Islet precursor cell (in vitro differentiated cells): ENCODE results near the gene RHOF.
"Not testable (repeated sequence)": the region's sequence is repeated elsewhere in the genome, so short reads cannot be mapped to it uniquely, and the experiment has no call there.

Source experiments
- DNase-seq: peaks from one replicate; pipeline ENCODE4 v3.0.0-alpha.2; 2018

Gene RHOF

DNA sequence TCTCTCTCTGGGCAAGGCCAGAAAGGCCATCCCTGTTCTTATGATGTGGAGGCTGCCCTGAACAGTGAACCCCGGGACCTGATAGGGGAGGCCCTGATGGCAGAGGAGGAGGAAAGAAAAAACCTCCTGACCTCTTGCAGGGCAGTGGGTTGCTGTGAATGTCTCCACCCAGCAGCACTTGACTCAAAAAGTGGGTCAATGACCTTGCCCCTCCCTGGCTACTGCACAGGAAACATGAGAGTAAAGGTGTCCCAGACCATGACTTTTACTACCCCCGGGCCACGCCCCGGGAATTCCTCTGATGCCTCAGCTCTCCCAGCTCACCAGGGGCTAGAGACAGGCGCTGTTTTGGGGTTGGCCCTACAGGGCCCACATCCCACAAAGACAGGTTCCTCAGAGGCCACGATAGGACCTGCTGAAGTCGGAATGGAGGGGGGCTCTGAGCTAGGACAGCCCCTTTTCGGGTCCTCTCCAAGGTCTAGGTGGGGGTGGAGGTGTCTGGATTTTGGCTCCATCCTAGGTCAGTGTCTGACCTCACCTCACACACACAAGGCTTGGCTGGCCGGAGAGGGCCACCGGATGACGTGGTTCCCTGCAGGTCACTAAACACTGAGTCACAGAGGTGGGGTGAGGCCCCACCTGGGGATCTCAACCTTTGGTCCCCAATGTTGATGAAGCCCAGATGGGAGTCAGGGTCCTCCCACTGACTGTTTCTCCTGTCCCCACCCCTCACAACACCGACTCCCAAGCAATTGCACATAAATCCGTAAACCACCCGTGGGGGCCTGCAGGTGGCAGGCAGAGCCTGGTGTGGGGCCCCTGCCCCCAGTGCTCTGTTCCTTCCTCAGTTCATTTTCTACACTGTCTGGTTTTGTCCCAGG lies 1.6 kb downstream of the RHOF start:
- peak; percentile 75 for DNase-seq

- DNase-seq, result not testable (repeated sequence)
These were observed 2.7 kb downstream of the RHOF start for GRCh38 chr12:121790785-121791184.

GRCh38 chr12:121789800-121790728 lies 3.4 kb downstream of the RHOF start:
- DNase-seq, result peak; percentile 81

GRCh38 chr12:121789233-121789781 lies 4.2 kb downstream of the RHOF start:
- no peak for DNase-seq

DNA sequence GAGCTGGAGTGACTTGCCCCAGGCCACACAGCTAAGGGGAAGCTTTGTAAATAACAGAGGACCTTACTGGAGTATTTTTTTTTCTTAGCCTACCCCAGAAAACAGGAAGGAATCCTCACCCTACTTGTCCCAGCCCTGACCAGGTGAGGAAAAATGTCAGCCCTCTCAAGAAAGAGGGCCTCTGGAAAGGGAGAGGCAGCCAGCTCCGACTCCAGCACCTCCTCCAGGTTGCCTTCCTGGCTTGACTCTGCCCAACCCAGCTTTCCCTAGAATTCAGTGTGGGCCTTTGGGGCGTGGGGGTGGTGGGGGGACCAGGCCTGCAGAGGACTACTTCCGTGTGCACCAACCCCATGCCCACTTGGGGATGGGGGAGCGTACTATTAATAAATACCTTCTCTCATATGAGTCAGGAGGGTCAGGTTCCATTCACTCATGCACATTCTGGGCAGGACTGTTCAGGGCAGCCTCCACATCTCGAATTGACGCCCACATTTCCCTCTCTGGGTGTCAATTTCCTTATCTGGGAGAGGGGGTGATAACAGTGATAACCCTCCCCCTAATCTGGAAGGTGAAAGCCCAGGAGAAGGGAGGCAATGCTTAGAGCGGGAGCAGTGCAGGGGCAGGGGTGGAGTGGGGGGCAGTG lies 5.2 kb downstream of the RHOF start:
- no peak for DNase-seq

DNA sequence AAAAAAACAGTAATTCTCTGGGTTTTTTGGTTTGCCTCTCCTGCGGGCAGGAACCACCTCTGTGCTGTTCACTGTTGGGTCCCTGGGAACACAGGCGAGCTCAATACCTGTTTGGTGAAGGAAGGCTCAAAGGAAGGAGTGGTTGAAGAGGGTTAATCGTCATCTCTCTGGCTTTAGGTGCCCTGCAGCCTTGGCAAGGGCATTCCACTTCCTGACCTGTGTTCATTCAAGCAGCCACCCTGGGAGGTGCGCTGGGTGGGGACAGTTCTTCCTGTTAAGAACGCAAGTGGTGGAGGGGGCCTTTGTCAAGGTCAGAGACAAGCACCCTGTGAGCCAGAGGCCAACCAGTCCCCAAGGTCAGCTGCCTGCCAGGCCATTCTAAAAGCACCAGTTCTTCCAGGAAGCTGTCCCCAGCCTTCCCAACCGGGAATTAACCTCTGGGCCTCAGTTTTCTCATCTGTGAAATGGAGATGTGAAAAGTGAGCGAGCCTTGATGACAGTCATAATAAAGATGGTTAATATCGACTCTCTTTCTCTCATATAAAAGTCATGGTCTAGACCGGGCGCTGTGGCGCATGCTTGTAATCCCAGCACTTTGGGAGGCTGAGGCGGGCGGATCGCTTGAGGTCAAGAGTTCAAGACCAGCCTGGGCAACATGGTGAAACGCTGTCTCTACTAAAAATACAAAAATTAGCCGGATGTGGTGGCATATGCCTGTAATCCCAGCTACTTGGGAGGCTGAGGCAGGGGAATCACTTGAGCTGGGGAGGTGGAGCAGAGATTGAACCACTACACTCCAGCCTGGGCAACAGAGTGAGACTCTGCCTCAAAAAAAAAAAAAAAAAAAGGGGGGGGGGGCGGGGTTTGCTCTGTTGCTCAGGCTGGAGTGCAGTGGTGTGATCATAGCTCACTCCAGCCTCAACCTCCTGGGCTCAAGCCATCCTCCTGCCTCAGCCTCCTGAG lies 6.1 kb downstream of the RHOF start:
- no peak for DNase-seq

DNA sequence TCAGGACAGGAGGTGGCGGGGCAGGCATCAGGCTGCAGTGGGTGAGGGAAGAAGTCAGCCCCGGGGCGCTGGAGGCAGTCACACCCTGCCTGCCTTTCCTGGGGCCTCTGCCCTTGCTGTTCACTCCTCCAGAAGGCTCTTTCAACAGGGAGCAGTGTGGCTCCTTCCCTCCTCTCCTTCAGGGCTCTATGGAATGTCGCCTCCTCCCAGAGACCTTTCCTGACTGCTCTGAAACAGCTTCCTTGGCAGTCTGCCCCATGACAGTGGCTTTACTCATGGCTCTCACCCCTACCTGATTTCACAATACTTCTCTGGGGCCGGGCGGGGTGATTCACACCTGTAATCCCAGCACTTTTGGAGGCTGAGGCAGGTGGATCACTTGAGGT lies 7.1 kb downstream of the RHOF start:
- peak; percentile 91 for DNase-seq

- DNase-seq, result no peak
These were observed 9.0 kb downstream of the RHOF start for GRCh38 chr12:121784460-121784859.

DNA sequence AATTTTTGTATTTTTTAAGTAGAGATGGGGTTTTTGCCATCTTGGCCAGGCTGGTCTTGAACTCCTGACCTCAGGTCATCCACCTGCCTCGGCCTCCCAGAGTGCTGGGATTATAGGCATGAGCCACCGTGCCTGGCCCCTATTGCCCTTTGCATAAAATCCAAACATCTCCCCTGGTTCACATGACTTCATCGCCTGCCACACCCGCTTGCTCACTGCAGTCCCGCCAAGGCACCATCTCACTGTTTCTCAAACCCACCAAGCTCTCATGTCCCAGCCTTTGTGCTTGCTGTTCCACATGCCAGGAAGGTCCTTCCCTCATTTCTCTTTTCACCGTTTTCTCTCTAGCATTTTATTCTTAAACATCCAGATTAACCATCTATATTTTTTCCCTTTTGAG lies 9.7 kb downstream of the RHOF start:
- no peak for DNase-seq

DNA sequence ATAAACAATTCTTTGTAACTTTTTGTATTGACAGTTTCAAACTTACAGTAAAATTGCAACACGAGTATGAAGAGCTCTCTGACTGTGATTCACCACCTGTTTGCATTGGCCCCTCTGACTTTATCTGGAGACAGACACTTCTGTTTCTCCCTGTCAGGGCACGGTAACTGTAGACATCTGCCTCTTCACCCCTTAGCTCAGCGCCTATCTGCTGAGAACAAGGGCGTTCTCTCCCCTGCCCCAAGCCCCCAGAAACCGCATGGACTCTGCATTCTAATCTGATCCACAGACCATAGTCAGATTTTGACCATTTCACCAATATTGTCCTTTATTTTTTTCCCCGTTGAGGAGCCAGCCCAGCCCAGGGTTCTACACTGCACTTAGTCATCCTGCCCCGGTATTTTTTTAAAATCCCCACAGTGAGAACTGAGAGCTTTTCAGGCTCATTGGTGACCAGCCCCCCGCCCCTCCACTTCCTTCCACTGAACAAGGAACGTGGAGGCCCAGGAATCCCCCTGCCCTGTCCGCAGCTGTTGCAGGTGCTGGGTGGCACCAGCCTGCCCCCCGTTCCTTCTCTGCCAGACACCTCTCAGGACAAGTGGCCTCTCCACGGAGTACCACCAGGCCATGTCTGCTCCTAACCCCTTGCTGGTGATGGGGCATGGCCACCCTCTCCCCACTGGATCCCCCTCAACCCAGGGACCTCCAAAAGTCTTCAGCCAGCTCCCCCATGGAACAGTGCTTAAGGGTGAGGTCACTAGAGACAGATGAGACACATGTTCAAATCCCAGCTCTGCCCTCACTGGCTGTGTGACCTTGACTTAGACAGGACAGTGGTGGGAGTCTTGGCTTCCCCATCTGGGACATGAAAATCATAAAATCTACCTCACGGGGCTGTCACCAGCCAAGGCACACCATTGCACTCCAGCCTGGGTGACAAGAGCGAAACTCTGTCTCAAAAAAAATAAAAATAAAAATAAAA lies 11.2 kb downstream of the RHOF start:
- DNase-seq, result peak; percentile 57

DNA sequence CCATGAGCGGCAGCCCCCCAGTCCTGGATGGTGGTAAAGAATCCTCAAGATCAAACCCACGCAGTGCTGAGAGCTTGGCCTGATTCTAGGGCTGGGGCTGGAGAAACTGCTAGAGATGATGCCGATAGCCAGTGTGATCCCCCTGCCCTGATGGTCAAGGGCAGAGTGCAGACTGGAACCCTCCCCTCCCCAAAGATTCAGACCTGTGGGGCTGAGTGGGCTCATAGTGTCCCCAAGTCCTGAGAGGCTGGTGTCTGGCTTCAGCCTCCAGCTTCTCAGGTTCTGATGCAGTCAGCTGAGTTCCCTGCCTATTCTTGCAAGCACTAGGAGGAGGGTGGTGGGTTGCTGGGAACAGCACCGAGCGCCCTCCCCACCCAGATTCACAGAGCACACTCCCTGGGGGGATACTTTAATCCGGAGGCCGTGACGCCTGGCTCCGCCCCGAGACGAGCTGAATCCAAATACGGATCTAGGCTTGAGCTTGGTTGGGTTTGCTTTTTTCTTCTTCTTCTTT lies 11.9 kb downstream of the RHOF start:
- DNase-seq, result peak; percentile 48

- DNase-seq, result no peak
These were observed 13.1 kb downstream of the RHOF start for GRCh38 chr12:121780429-121780828.

DNA sequence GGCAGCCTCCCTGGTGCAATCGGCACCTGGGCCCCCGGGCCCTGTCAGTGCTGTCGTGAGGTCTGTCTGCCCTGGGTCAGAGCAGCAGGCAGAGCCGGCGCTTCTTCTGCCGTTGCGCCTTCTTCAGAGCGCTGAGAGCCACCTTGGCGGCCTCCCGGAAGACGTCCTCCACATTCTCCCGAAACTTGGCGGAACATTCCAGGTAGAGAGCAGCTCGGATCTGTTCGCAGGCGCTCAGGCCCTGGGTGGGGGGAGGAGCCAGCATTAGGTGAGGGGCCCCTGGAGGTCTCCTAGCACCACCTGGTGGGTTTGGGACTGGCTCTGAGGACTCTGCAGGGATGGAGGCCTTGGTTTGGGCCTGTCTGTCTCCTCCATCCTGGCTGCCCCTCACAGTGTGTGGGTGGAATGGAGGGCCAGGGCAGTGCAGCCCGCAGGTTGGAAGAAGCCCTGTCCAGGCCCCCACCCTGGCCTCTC lies 14.0 kb downstream of the RHOF start:
- no peak for DNase-seq

DNA sequence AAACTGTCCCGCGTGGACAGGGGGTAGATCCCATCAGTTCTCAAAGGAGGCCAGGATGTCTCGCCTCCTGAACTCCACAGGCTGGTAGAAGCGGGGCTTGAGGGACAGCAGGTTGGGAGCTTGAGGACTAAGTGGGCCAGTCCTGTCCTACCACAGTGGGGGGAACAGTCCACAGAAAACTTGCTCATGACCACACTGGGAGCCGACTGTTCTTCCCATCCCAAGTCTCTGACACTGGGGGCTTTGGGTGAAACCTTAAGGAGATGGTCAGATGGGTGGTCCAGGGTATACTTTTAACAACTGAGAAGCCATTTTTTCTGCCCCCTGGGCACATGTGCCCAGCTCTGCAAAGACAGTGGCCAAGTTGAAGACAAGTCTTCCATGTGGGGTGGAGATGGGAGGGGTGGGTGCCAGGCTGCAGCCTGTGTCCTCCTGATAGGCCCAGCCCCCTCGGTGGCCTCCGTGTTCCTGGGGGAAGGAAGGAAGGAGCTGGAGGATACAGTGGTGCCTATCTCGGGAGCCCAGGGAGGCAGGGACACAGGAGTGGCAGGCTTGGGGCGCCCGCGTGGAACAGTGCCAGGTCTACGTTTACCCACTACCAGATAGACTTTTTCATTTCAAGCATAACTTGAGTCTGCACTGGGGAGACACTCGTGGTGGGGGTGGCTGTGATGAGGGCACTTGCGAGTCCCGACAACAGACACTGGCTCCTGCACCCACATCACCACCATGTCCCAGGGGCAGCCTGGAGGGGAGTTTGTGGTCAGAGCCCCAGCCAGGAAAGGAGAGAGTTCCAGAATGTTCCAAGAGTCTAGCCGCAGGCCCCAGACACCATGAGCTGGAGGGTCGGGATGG lies 14.7 kb downstream of the RHOF start:
- no peak for DNase-seq

- peak; percentile 86 for DNase-seq
These were observed 17.0 kb downstream of the RHOF start for GRCh38 chr12:121776190-121777098.

DNA sequence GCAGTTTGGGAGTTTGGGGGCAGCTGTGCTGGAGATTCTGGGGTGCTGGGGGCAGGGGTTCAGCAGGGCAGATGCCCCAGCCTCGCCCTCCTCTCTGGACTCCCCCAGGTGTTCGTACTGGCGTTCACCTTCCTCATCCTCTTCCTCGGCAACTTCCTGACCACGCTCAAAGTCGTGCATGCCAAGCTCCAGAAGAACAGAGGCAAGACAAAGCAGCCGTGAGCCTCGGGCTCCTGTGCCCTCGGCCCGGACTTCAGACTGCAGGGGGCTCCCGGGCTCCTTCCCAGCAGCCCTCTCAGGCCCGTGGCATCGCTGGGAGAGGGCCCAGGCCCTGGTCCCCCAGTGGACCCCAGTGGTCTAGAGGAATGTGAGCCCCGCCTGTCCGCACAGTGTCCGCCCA lies 18.0 kb downstream of the RHOF start:
- DNase-seq, result no peak

DNA sequence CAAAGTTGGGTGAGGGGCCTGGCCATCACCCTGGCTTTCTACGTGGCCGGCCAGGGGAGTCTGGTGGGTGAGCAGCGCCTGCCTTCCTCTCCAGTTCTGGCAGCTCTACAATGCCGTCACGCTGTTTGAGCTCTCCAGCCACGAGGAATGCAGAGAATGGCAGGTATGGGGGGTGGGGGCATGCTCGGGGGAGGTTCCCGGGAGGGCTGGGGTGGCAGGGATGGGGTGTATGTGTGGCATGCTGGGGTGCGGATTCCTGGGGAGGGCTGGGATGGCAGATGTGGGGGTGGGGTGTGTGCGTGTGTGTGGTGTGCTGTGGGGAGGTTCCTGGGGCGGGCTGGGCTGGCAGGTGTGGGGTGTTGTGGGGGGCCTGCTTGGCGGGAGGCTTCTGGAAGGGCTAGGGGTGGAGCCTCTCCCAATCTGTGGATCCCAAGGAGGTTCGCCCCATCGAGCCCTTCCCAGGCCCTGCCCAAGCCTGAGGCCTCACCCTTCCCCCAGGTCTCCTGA lies 18.5 kb downstream of the RHOF start:
- peak; percentile 82 for DNase-seq
